ENCODE measurements around the gene CHD1.

DNA sequence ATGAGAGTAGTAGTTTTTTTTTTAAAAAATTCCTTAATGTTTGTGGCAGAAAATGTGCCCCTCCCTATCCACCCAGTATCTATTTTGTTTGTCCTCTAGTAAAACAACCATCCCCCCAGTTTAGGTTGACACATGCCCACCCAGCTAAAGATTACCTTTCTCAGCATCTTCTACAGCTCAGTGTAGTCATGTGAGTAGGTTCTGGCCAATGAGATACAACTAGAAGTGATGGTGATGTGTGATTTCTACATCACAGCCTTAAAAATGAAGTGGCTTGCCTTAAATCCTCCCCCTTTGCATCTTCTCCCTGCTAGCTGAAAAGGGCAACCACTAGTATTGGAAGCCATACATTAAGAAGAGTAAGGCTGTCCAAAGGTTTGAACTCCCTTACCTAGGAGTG lies 14.9 kb downstream of the CHD1 start:
- TF ChIP-seq, protein P1, sequence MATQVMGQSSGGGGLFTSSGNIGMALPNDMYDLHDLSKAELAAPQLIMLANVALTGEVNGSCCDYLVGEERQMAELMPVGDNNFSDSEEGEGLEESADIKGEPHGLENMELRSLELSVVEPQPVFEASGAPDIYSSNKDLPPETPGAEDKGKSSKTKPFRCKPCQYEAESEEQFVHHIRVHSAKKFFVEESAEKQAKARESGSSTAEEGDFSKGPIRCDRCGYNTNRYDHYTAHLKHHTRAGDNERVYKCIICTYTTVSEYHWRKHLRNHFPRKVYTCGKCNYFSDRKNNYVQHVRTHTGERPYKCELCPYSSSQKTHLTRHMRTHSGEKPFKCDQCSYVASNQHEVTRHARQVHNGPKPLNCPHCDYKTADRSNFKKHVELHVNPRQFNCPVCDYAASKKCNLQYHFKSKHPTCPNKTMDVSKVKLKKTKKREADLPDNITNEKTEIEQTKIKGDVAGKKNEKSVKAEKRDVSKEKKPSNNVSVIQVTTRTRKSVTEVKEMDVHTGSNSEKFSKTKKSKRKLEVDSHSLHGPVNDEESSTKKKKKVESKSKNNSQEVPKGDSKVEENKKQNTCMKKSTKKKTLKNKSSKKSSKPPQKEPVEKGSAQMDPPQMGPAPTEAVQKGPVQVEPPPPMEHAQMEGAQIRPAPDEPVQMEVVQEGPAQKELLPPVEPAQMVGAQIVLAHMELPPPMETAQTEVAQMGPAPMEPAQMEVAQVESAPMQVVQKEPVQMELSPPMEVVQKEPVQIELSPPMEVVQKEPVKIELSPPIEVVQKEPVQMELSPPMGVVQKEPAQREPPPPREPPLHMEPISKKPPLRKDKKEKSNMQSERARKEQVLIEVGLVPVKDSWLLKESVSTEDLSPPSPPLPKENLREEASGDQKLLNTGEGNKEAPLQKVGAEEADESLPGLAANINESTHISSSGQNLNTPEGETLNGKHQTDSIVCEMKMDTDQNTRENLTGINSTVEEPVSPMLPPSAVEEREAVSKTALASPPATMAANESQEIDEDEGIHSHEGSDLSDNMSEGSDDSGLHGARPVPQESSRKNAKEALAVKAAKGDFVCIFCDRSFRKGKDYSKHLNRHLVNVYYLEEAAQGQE (IDR thresholded peaks at IDR 0.05; ENCODE audit: insufficient read depth in 1 of 2, low read depth in 2 of 2, low read length in 1 of 2), result no peak
- no peak for TF ChIP-seq CTCF (IDR thresholded peaks at IDR 0.05)

Data from Panc1 (cell line).